OCI-LY3 (cell line): ENCODE measurements around the gene OXNAD1.

ENCODE experiments used
- H2AFZ ChIP-seq: fragments of 200-600, 300-600 bp; shearing (Covaris generic); 2 replicates; pipeline ENCODE4 v1.6.0; 2014; ENCODE audit warnings: antibody characterized with exemption, low read depth, low read length
- H3K27ac ChIP-seq: fragments of 200-600, 300-600 bp; sonication (generic); 2 replicates; pipeline ENCODE4 v1.5.1; 2014; ENCODE audit warnings: mild to moderate bottlenecking, low read length, moderate library complexity, mixed read lengths
- H3K27me3 ChIP-seq: fragments of 200-600, 300-600 bp; sonication (generic); 2 replicates; pipeline ENCODE4 v1.6.1; 2014; ENCODE audit warnings: low read depth, low read length, mixed read lengths
- H3K36me3 ChIP-seq: fragments of 200-600, 300-600 bp; sonication (generic); replicated peaks from 2 replicates; pipeline ENCODE3; 2014; ENCODE audit warnings: low read depth, low read length, mixed read lengths
- H3K4me1 ChIP-seq: fragments of 300-600, 200-600 bp; sonication (generic); 2 replicates; pipeline ENCODE4 v1.6.1; 2014; ENCODE audit warnings: low read length, mixed read lengths
- H3K4me2 ChIP-seq: fragments of 200-600, 300-600 bp; sonication (generic); 2 replicates; pipeline ENCODE4 v1.6.1; 2014; ENCODE audit warnings: low read length, mixed read lengths
- H3K4me3 ChIP-seq: fragments of 300-600, 200-600 bp; sonication (generic); 2 replicates; pipeline ENCODE4 v1.5.1; 2014; ENCODE audit warnings: antibody characterized with exemption, mild to moderate bottlenecking, low read length, moderate library complexity
- H3K79me2 ChIP-seq: fragments of 300-600, 200-600 bp; shearing (Covaris generic); 2 replicates; pipeline ENCODE4 v1.6.1; 2014; ENCODE audit warnings: mild to moderate bottlenecking, low read length, mixed read lengths
- H3K9ac ChIP-seq: fragments of 300-600, 200-600 bp; shearing (Covaris generic); 2 replicates; pipeline ENCODE4 v1.6.0; 2014; ENCODE audit warnings: mild to moderate bottlenecking, low read length, moderate library complexity
- H3K9me3 ChIP-seq: fragments of 200-600, 300-600 bp; shearing (Covaris generic); 2 replicates; pipeline ENCODE4 v1.6.1; 2014; ENCODE audit warnings: low read length, mixed read lengths; ENCODE audit not compliant: insufficient read depth
- H4K20me1 ChIP-seq: fragments of 200-600, 300-600 bp; sonication (generic); 2 replicates; pipeline ENCODE4 v1.6.1; 2016; ENCODE audit warnings: low read length, mixed read lengths; ENCODE audit not compliant: insufficient read depth
- EZH2phosphoT487 ChIP-seq: fragments of 200-600 bp; shearing (Covaris generic); IDR thresholded peaks from 2 replicates; pipeline ENCODE4 v1.6.1; 2018; ENCODE audit warnings: antibody characterized with exemption, mixed run types, low read depth
- TF ChIP-seq, protein P1 (sequence below): fragments of 200-600, 300-600 bp; sonication (generic); IDR thresholded peaks from 2 replicates; pipeline ENCODE4 v1.5.1; 2014; ENCODE audit warnings: antibody characterized with exemption, low read length, low read depth

Gene OXNAD1

DNA sequence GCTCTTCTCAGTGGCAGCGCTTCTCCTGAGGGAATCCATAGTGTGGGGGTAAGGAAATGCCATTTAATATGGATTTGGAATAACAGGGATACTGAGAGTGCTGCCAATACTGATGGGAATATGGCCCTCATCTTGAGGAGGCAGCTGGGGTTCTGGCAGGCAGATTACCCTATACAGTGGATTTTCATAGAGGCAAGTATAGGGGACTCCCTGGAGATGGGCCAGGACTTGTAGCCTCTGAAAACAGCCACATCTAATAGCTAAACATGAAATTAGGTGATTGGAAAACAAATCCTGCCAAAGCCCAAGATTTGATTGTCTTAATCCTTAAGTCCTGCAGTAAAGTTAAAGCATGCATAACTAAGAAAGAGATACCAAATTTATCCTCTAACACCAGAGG, 31.2 kb upstream of the OXNAD1 start:
- no peaks in the 10 kb centered on the region for H3K36me3 ChIP-seq
- no peak overlapping the region for H3K4me3 ChIP-seq
- no peak overlapping the region for H3K4me2 ChIP-seq
- no peak overlapping the region for H2AFZ ChIP-seq
- TF ChIP-seq, protein P1, sequence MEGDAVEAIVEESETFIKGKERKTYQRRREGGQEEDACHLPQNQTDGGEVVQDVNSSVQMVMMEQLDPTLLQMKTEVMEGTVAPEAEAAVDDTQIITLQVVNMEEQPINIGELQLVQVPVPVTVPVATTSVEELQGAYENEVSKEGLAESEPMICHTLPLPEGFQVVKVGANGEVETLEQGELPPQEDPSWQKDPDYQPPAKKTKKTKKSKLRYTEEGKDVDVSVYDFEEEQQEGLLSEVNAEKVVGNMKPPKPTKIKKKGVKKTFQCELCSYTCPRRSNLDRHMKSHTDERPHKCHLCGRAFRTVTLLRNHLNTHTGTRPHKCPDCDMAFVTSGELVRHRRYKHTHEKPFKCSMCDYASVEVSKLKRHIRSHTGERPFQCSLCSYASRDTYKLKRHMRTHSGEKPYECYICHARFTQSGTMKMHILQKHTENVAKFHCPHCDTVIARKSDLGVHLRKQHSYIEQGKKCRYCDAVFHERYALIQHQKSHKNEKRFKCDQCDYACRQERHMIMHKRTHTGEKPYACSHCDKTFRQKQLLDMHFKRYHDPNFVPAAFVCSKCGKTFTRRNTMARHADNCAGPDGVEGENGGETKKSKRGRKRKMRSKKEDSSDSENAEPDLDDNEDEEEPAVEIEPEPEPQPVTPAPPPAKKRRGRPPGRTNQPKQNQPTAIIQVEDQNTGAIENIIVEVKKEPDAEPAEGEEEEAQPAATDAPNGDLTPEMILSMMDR = no peak
- TF ChIP-seq EZH2phosphoT487 = no peak
- H3K4me1 ChIP-seq = peaks cover 1% of the 10 kb centered on the region
- no peaks in the 10 kb centered on the region for H3K79me2 ChIP-seq
- no peaks in the 10 kb centered on the region for H3K27me3 ChIP-seq
- no peaks in the 10 kb centered on the region for H3K9me3 ChIP-seq
- H4K20me1 ChIP-seq = no peaks in the 10 kb centered on the region
- H3K27ac ChIP-seq = no peak overlapping the region
- H3K9ac ChIP-seq = no peak overlapping the region

DNA sequence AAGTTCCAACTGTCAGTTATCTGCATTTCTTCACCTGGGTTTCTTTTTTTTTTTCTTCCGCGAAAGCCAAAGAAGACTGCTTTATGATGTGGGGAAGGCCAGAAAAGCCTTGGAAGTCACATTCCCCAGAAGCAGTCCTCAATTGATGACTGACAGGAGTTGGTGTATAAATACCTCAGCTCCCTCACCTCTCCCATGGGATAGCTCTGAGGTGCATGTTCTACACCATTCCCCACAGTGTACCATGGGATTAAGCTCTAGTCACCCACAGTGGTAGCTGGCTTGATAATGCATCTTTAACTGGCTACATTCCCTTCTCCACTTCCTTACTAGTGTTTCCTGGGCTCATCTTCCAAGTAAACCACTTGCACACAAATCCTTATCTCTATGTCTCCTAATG, 30.7 kb upstream of the OXNAD1 start:
- Histone ChIP-seq H3K9me3 (no peaks in the 10 kb centered on the region), H3K4me2 (no peak overlapping the region), H3K79me2 (no peaks in the 10 kb centered on the region), H3K36me3 (no peaks in the 10 kb centered on the region), H4K20me1 (no peaks in the 10 kb centered on the region), H3K27me3 (no peaks in the 10 kb centered on the region), H2AFZ (no peak overlapping the region), H3K4me1 (peaks cover 6% of the 10 kb centered on the region), H3K4me3 (no peak overlapping the region), H3K27ac (no peak overlapping the region), H3K9ac (no peak overlapping the region)
- TF ChIP-seq, protein P1 = no peak
- no peak for TF ChIP-seq EZH2phosphoT487

DNA sequence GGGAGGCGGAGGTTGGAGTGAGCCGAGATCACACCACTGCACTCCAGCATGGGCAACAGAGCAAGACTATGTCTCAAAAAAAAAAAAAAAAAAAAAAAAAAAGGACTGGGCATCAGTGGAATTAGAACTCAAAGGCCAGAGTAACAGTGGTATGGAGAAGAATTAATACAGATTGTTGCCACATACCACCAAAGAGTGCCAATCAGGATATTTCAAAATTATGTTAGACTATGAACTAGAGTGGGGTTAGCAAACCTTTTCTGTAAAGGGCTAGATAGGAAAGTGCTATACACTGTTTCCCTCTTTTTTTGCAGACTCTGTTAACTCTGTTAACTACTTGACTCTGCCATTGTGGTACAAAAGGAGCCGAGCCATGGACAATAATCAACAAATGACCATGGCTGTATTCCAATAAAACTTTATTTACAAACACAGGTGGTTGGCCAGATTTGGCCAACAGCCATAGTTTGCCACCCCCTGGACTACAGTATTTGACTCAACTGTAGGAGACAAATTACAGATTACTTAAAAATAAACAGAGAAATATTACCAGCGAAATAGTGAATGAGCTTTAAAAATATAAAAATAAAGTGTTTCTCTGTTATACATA, 28.9 kb upstream of the OXNAD1 start:
- no peaks in the 10 kb centered on the region for H4K20me1 ChIP-seq
- H3K27me3 ChIP-seq = no peaks in the 10 kb centered on the region
- no peaks in the 10 kb centered on the region for H3K9me3 ChIP-seq
- no peak overlapping the region for H2AFZ ChIP-seq
- H3K9ac ChIP-seq = no peak overlapping the region
- no peak overlapping the region for H3K27ac ChIP-seq
- no peak overlapping the region for H3K4me3 ChIP-seq
- no peak for TF ChIP-seq EZH2phosphoT487
- TF ChIP-seq, protein P1 = no peak
- peaks cover 7% of the 10 kb centered on the region for H3K4me1 ChIP-seq
- H3K79me2 ChIP-seq = no peaks in the 10 kb centered on the region
- no peaks in the 10 kb centered on the region for H3K36me3 ChIP-seq
- no peak overlapping the region for H3K4me2 ChIP-seq

DNA sequence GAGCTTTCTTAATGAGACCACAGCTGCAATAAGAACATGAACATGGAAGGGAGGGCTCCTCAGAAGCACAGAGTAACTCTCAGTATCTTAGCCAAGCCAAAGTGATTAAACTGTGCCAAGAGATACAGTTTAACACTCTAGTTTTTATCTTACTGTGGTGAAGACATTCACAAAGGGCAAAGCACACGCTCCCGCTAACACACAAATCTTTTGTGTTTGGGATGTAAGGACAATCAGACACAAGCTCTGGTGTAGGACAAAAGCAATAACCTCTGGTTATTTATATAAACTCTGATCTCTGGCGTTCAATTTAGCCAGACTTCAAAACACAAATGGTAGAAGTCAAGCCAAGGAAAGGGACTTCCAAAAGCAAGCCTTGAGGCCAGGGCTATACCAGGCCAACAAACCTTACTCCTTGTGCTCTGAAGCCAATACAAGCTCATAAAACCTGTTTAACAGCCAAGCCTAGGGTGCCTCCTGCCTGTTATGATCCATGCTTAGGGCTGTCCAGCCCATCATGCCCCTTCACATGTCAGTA, 28.1 kb upstream of the OXNAD1 start:
- Histone ChIP-seq H3K4me3 (no peak overlapping the region), H3K4me2 (no peak overlapping the region), H3K36me3 (no peaks in the 10 kb centered on the region), H3K79me2 (no peaks in the 10 kb centered on the region), H4K20me1 (no peaks in the 10 kb centered on the region), H3K27ac (no peak overlapping the region), H3K4me1 (peaks cover 7% of the 10 kb centered on the region), H3K27me3 (no peaks in the 10 kb centered on the region), H3K9ac (no peak overlapping the region), H2AFZ (no peak overlapping the region), H3K9me3 (no peaks in the 10 kb centered on the region)
- no peak for TF ChIP-seq EZH2phosphoT487
- TF ChIP-seq, protein P1 = no peak
